HG02970 (cell line): ENCODE data around the gene COL6A2.
"Not testable (repeated sequence)": the region's sequence is repeated elsewhere in the genome, so short reads cannot be mapped to it uniquely, and the experiment has no call there.

ENCODE experiments used
- ATAC-seq: cut with Tn5 transposase; IDR thresholded peaks from one replicate; pipeline ENCODE4 v1.9.1; 2021; ENCODE audit warnings: mild to moderate bottlenecking, moderate library complexity, moderate number of reproducible peaks; ENCODE audit not compliant: unreplicated experiment, low FRiP score

COL6A2 gene

DNA sequence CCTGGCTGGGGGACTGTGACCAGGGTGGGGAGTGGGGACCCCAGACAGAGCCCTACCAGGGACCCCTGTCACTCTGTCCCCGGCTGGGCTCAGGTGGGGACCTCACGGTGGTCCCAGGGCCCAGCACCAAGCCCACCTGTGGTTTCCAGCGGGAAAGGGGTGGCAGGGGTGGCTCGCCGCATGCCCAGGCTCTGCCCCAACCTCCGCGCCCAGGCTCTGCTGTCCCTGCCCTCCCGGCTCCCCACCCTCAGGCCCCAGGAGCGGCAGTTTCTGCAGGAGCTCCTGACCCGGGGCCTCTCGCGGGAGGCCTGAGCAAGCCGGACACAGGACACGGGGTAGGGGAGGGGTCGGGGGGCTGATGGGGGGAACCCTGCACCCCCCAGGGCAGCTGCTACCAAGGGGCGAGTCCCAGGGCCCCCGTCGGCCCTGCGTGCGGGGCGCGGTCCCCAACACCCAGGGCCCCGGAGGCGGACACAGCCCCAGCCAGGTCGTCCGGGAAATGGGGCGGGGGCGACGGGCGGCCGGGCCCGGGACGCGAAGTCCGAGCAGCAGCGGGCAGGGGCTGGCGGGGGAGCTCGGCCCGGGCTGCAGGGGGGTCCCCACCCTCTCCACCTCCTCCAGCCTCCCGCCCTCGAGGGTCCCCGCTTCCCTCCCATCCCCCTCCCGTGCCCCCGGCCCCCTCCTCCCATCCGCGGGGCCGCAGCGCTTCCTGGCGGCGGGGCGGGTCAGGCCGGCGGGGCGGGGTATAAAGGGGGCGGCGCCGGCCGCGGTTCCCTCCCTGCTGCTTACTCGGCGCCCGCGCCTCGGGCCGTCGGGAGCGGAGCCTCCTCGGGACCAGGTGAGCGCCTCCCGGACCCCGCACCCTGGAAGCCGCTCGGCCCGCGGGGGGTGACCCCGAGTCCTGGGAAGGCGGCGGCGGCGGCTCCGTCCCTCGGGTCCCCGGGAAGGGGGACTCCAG lies at the start of gene COL6A2:
TSS of gene COL6A2 (plus strand) at position 777 of the 958 bp plus-strand sequence.
- ATAC-seq: no peak

DNA sequence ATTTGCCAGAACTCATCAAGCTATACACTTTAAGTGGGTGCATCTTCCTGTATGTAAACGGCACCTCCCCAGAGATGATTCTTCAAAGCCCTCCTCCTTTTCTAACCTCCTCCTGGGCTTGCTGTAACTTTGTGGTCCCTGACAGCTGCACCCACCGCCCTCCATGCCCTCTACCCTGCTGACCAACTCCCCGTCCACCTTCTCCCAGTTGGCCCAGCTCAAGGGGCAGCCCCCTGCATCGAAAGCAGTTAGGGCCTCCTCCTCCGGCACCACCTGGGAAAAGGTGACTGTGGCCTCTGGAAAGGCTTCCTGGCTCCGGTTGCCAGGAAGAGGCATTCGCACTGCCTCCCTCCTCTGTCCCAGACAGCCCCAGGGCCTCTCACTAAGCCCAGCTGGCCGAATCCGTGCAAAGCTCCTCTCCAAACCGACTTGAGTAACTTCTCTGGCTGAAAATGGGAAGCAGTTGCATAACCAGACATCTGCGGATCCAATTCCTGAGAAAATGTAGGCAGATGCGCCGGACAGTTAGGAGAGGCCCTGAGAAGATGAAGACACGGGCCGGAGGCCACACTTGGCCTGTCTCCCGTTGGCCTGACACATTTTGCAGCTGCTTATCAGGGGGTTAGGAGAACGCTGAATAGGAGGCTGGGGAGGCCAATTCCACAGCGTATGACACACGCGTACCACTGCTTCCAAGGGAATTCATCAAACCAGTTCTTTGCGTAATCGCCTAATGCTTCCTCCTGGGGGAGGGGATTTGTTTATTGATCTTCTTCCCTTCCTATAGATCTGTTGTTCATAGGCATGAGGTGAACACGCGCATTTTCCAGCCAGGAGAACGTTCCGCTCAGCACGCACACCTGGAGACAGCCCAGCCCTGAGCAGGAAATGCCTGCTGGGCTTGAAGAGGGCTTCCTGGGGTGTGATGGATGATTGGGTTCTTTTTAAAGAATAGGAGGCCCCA lies 48.7 kb upstream of the COL6A2 start:
- ATAC-seq: no peak

DNA sequence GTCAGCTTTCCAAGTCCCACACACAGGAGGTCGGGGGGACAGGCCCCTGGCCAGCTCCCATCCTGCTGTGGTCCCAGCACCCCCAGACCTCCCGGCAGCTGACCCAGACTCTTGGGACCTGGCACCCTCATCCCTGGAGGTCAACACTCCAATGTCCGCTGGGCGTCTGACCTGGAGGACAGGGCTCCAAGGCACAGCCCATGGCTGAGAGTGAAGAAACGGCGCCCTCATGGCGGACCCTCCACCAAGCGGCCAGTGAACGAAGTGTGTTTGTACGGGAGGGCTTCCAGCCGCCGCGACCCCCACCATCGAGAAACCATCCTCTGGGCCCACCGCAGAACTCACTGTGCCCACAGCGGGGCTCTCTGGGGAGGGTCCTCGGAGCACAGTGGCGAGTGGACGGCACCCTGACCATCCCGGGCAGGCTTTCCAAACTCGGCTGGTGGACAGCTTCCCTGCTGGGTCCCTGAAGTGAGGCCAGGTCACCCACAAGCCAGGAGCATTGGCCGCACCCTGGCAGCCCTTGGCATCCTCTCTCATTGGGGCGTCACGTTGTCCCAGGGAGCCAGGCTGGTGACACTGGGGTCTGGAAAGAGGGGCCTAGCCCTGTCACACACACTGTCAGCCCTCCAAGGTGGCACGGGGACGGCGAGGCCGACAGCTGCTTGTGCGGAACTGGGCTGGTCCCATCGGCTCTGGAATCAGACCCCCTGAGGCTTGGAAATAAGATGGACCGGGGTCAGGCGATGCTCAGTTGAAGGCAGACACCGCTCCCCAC lies 47.8 kb upstream of the COL6A2 start:
- ATAC-seq: no peak

DNA sequence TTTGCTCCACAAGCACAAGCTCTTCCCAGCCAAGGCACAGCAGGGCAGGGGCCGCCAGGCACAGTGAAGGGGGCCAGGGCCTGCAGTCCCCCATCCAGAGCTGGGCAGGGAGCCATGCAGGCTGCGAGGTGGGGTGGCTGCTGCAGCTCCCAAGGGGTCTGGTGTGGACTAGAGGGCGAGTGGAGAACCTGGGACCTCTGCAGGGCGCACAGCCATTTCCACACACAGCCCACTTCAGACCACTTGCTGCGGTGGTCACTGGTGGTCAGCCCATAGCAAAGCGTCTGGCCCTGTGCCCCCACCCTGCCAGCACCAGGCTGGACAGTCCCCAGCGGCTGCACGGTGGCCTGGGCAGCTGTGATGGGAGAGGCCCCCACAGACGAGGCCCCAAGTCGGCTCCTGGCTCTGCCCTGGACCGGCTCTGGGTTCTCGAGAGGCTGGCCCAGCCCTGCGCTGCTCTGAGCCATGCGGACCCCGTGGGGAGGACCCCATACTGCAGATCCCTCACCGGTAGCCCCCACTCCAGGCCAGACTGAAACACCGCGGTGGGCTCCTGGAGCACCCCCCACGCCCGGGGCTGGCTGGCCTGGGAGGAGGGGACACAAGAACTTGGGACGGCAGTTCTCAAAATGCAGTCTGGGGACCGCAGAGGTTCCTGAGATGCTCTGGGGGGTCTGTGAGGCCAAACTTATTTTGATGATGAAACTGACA lies 47.1 kb upstream of the COL6A2 start:
- no peak for ATAC-seq

DNA sequence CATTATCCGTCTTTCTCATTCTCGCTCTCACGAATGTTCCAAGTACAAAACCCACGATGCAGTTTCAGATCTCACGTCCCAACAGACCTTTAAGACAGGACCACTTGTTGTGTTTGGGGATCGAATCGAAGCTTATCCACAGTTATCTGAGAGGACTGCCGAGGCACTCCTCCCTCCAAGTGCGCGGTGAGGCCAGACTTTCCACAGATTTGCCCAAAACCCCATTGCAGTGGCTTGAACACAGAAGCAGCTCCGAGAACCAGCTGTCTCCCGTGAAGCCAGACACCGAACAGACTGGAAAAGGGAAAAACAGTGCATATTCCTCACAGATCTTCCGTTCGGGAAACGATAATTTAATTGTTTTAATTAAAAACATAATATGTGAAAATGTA lies 46.5 kb upstream of the COL6A2 start:
- ATAC-seq: no peak

DNA sequence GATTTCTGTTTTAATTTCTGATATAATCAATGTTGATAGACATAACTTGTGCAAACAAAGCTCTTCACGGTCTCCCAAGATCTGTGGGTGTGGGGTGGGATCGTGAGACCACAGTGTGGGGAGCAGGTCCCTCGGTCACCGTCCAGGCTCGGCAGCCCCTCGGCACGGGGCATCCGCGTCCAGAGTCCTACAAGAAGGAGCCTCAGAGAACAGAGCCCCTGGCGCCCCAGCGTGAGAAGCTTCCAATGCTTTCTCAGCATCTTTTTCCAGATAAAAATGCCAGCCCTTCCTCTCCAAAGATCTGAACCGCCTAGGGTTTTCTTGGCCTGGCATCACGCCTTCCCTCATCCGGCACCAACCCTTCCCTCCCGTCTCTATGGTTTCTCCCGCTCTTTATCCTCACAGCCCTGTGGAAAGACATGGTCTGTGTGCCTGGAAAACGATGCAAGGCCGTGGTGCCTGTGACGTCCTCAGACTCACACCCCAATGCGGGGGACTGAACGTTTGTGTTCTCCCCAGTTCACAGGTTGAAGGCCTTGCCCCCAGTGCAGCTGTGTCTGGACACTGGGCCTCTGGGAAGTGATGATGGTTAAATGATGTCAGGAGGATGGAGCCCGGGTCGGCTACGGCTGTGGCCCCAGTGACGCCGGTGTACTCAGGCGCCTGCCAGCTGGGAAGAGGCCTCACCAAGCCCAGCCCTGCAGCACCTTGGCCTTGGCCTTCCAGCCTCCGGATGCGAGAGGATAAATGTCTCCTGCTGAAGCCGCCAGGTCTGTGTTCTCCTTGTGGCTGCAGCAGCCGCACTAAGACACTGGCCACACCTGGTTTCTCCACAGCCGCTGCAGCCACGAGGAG lies 45.9 kb upstream of the COL6A2 start:
- ATAC-seq: no peak

DNA sequence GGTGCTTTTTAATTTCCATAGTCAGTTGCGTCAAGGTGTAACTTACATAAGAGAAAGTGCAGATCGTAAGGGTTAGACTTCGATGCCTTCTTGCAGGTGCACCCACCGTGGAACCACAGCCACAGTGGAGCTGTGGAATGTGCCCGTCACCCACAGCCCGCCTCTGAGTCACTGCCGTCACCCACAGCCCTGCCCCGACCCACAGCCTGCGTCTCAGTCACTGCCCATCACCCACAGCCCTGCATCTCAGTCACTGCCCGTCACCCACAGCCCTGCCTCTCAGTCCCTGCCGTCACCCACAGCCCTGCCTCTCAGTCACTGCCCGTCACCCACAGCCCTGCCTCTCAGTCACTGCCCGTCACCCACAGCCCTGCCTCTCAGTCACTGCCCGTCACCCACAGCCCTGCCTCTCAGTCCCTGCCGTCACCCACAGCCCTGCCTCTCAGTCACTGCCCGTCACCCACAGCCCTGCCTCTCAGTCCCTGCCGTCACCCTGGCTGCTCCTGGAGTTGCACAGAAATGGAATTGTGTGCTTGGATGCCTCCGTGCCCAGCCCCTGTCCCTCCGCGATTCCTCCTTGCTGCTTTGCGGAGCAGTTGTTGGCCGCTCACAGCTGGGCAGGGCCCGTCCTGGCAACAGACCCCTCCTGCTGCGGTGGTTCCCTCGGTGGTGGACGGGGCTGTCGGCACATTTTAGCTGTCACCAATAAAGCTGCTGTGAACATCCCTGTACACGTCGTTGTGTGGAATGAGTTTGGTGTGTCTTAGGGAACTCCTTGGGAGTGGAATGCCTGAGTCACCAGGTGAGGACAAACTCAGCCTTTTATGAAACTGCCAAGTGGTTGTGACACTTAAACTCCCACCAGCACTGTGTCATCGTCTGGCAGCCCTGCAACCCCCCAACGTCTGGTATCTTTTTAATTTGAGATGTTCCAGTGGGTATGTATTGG lies 44.9 kb upstream of the COL6A2 start:
- ATAC-seq: no peak

DNA sequence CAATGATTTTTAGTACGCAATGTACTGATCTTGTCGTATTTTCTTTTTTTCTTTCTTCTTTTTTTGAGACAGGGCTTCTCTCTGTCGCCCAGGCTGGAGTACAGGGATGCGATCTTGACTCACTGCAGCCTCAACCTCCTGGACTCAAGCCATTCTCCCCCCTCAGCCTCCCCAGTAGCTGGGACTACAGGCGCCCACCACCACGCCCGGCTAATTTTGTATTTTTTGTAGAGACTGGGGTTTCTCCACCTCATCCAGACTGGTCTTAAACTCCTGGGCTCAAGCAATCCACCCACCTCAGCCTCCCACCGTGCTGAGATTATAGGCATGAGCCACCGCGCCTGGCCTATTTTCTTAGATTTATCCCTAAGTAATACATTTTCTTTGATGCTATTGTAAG lies 43.9 kb upstream of the COL6A2 start:
- ATAC-seq: no peak

DNA sequence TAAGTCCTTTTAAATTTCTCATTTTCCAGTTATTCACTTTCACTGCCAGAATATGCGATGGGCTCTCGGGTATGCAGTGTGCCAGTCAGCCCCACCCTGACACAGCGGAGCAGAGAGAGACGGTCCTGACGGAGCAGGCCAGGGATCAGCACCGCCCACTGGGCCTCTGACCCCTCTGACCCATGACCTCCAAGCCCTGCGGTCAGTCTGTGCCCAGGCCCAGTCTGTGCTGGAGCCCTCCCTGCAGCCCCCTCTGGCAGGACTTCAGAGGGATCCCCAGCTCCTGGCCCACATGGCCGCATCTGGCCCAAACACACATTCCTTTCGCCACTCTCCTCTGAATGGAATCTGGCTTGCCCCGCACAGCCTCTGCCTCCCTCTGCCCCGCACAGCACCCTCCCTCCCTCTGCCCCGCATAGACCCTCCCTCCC lies 43.4 kb upstream of the COL6A2 start:
- ATAC-seq: no peak

DNA sequence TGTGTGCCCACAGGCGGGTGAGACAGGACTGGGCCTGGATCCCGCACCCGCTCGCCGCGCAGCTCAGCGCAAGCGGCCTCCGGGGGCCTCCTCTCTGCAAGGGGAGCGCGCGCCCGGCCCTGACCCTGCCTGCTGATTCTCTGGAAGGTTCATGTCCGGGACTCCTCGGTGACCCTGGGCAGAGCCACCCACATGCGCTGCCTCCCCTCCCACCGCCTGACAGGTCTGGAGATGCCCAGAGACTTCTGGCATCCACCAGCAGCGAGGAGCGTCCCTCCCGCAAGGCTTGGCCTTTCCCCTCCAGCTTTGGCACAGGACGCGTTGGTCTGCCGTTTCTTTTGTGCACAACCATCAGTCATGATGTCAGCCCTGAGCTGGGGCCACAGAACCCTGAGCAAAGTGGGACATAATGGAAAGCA lies 42.0 kb upstream of the COL6A2 start:
- no peak for ATAC-seq

DNA sequence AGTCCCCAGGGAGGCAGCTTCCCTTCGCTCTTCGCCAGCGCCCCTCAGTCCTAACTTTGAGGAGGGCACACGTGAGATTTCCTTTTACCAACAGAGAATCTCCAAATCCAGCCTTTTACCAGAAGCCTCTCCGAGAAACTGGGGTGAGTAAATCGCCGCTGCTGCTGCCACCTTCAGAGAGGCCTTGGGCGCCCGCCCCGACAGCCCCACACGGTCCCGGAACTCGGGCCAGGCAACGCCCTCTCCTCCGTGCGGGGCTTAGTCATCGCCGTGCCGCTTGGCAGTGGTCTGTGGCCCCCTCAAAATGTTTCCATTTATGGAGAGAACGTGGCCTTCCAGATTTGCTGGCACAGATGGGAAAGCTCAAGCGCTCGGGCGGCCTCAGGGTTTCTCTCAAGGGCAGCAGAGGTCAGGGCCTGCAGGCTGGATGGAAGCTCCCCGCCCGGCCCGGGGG lies 41.4 kb upstream of the COL6A2 start:
- ATAC-seq: no peak

DNA sequence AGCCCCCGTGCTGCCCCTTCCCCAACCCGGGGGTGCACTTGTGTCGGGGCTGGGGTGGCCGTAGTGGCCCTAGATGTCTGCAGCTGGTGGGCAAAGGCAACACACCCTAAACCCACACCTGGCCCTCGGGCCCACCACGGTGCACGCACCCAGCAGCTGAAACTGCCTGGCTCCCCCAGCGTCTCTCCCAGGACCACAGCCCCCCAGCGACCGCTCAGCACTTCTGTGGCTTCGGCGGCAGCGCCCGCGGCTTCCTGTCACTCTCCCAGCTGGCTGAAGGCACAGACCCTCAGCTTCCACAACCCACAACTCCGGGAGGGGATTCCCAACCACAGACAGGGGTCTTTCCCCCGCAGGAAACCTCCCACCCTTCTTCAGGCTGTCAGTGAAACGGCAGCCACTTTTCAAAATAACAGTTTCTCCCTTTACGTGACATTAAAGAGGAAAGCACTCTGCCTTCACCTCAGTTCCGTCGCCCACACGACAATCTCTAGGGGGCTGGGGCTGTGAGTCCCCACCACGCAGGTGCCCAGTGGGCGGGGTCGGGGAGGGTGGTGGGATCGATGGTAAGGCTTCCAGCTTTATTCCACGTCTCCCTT lies 40.7 kb upstream of the COL6A2 start:
- ATAC-seq: no peak

DNA sequence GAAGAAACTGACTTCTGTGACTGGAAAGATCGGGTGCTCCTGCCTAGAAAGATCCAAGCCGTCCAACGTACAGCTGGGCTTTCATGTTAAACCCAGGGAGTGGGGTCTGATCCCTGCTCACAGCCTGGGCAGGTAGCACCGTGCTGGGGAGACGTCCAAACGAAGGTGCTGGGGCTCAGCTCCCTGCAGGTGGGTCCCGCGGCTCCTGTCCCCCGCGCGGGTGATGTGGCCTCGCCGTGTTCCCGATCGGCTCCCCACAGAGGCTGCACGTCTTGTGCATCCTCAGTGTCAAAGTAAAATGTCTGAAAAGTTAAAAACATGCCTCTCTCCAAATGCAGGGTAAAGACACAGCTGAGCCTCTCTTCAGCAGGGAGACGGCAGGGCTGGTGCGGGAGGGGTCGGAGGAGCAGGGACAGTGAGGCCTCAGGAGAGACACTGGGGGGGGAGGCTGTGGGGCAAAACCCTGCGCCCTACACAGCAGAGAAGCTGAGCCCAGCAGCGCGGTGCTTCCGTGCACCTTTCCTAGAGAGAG lies 40.1 kb upstream of the COL6A2 start:
- no peak for ATAC-seq

DNA sequence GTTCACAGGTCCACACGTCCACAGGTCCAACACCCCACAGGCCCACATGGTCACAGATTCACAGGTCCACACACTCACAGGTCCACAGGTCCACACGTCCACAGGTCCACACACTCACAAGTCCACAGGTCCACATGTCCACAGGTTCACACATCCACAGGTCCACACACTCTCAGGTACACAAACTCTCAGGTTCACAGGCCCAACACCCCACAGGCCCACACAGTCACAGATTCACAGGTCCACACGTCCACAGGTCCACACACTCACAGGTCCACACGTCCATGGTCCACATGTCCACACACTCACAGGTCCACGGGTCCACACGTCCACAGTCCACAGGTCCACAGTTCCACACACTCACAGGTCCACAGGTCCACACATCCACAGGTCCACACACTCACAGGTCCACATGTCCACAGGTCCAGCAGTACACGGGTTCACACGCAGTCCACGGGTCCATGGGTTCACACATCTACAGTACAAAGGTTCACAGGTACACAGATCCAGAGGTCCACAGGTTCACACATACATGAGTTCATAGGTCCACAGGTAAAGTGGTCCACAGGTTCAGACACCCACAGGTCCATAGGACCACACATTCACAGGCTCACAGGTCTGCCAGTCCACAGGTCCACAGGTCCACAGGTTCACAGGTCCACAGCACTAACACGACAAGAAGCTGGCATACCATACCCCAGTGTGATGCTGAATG lies 39.3 kb upstream of the COL6A2 start:
- ATAC-seq: no peak

DNA sequence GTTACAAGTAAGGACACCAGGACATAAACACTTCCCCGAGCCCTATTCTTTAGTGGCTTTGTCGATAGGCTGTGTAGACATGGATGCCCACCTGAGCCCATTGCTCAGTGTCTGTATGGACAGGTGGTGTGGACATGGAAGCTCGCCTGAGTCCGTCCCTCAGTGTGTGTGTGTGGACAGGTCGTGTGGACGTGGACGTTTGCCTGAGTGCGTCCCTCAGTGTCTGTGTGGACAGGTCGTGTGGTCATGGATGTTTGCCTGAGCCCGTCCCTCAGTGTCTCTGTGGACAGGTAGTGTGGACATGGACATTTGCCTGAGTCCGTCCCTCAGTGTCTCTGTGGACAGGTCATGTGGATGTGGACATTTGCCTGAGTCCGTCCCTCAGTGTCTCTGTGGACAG lies 38.7 kb upstream of the COL6A2 start:
- ATAC-seq: no peak

DNA sequence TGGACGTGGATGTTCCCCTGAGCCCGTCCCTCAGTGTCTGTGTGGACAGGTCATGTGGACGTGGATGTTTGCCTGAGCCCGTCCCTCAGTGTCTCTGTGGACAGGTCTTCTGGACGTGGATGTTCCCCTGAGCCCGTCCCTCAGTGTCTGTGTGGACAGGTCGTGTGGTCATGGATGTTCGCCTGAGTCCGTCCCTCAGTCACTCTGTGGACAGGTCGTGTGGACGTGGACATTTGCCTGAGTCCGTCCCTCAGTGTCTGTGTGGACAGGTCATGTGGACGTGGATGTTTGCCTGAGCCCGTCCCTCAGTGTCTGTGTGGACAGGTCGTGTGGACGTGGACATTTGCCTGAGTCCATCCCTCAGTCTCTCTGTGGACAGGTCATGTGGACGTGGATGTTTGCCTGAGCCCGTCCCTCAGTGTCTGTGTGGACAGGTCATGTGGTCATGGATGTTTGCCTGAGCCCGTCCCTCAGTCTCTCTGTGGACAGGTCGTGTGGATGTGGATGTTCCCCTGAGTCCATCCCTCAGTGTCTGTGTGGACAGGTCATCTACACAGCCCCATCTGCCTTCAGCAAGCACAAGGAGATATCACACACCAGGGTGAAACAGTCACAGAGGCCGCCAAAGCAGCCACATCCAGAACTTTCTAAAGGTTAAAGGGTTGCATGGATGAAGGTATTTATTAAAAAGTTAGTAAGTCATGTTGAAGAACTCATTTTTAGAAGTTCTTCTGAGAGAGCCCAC lies 38.0 kb upstream of the COL6A2 start:
- ATAC-seq: not testable (repeated sequence)
